Glutamatergic neuron (in vitro differentiated cells): ENCODE measurements around the gene GALNT9. TPM values are rescaled to one million over a fixed set of nuclear protein-coding genes. Genes with fewer than 3 reads are reported as not detected.

ENCODE experiments used
- DNase-seq: peaks from one replicate; pipeline ENCODE4 v3.0.0; 2022
- H3K27ac Mint-ChIP-seq: one replicate; pipeline ENCODE4 v1.8.0; 2020; ENCODE audit warnings: mild to moderate bottlenecking, mixed read lengths, inconsistent platforms; ENCODE audit not compliant: unreplicated experiment
- H3K27me3 Mint-ChIP-seq: one replicate; pipeline ENCODE4 v1.8.0; 2020; ENCODE audit warnings: mild to moderate bottlenecking, moderate library complexity, mixed read lengths, inconsistent platforms; ENCODE audit not compliant: unreplicated experiment
- H3K36me3 Mint-ChIP-seq: one replicate; pipeline ENCODE4 v1.8.0; 2020; ENCODE audit warnings: mild to moderate bottlenecking, mixed read lengths, inconsistent platforms; ENCODE audit not compliant: unreplicated experiment
- H3K4me1 Mint-ChIP-seq: one replicate; pipeline ENCODE4 v1.8.0; 2020; ENCODE audit warnings: mild to moderate bottlenecking, low read depth, mixed read lengths, inconsistent platforms; ENCODE audit not compliant: unreplicated experiment
- H3K4me3 Mint-ChIP-seq: one replicate; pipeline ENCODE4 v1.8.0; 2020; ENCODE audit warnings: mild to moderate bottlenecking, mixed read lengths, inconsistent platforms; ENCODE audit not compliant: unreplicated experiment
- H3K9me3 Mint-ChIP-seq: one replicate; pipeline ENCODE4 v1.8.0; 2020; ENCODE audit warnings: mild to moderate bottlenecking, moderate library complexity, mixed read lengths, inconsistent platforms; ENCODE audit not compliant: unreplicated experiment
- total RNA-seq: library from RNA; stranded (reverse); fragmentation: NEBNext Ultra II Directional; extraction: Animal tissue kit (Norgen Biotek cat#: 25700); gene quantifications from one replicate; pipeline ENCODE4 v1.2.1, GENCODE V29; 2021; ENCODE audit not compliant: unreplicated experiment
- TF ChIP-seq, protein P1 (sequence below): fragments of 200-600 bp; sonication (generic); IDR thresholded peaks from one replicate; pipeline ENCODE4 v1.5.0; 2021; ENCODE audit not compliant: partially characterized antibody, unreplicated experiment

Gene GALNT9
- total RNA-seq, 1 donor from 2014 or later: 13.7 TPM

DNA sequence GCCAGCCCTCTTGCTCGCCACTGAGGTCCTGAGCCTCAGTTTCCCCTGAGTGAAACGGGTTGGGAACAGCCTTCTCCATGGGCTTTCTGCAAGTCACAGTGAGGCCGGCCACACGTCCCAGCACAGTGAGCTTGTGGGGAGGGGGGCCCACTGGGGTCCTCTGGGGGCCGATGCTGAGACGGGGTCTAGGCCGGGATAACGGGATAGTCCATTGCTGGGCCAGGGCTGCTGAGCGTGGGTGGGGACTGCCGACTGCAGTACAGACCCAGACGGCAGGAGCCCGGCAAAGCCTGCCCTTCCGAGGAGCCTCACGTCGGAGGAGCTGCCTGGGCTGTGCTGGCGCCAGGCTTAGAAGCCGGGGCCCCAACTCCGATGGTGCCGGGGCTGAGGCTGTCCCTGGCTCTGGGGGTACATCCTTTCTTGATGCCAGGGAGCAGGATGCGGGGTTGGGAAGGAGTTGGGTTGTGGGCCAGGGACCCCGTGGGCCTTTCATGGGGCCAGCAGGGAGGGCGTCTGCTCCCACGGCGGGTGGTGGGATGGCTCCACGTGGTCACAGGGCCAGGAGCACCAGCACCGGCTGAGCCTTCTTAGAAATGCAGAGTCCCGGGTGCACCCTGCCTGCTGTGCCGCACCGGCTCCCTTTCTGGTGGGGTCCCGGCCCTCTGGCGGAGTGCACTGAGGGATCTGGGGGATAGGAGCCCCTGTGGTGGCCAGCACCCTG is 160.9 kb downstream of the GALNT9 start:
- peak; percentile 12 for DNase-seq
- Mint-ChIP-seq H3K9me3 (peaks cover 9% of the 10 kb centered on the region), H3K4me3 (no peak overlapping the region), H3K36me3 (no peaks in the 10 kb centered on the region), H3K27me3 (no peaks in the 10 kb centered on the region), H3K27ac (no peak overlapping the region), H3K4me1 (no peaks in the 10 kb centered on the region)
- TF ChIP-seq, protein P1, sequence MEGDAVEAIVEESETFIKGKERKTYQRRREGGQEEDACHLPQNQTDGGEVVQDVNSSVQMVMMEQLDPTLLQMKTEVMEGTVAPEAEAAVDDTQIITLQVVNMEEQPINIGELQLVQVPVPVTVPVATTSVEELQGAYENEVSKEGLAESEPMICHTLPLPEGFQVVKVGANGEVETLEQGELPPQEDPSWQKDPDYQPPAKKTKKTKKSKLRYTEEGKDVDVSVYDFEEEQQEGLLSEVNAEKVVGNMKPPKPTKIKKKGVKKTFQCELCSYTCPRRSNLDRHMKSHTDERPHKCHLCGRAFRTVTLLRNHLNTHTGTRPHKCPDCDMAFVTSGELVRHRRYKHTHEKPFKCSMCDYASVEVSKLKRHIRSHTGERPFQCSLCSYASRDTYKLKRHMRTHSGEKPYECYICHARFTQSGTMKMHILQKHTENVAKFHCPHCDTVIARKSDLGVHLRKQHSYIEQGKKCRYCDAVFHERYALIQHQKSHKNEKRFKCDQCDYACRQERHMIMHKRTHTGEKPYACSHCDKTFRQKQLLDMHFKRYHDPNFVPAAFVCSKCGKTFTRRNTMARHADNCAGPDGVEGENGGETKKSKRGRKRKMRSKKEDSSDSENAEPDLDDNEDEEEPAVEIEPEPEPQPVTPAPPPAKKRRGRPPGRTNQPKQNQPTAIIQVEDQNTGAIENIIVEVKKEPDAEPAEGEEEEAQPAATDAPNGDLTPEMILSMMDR: no peak

DNA sequence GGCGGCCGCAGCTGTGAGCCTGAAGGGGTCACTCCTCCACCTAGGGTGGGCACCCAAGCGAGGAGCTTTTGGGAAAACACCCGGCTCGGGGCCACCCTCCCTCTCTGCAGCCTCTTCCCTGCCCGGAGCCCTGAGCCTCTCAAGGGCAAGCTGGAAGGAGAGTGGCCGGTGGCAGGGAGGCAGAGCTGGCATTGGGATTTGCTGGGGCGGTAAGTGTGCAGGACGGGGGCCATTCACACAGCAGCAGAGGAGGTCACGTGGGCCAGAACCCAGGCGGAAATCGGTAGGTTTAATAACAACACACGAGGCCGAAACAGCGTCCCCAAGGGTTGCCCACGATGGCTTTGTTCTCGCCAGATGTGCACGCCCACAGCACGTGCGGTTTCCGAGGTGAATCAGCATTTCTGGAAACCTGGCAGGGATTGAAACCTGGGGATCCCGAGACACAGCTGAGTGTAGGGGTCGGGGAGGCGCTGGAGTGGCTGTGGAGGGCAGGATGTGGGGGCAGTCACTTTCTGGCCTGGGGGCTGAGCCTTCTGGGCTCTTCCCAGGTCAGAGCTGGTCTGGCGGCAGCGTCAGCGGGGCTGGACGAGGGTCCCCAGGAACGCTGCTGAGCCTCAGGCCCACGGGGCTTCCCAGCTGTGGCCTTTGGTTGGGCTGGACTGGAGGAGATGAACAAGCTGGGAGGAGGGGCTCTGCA is 161.6 kb downstream of the GALNT9 start:
- DNase-seq: peak; percentile 9
- Mint-ChIP-seq H3K4me3 (no peak overlapping the region), H3K27ac (no peak overlapping the region), H3K27me3 (no peaks in the 10 kb centered on the region), H3K9me3 (peaks cover 7% of the 10 kb centered on the region), H3K36me3 (no peaks in the 10 kb centered on the region), H3K4me1 (no peaks in the 10 kb centered on the region)
- TF ChIP-seq, protein P1: no peak

DNA sequence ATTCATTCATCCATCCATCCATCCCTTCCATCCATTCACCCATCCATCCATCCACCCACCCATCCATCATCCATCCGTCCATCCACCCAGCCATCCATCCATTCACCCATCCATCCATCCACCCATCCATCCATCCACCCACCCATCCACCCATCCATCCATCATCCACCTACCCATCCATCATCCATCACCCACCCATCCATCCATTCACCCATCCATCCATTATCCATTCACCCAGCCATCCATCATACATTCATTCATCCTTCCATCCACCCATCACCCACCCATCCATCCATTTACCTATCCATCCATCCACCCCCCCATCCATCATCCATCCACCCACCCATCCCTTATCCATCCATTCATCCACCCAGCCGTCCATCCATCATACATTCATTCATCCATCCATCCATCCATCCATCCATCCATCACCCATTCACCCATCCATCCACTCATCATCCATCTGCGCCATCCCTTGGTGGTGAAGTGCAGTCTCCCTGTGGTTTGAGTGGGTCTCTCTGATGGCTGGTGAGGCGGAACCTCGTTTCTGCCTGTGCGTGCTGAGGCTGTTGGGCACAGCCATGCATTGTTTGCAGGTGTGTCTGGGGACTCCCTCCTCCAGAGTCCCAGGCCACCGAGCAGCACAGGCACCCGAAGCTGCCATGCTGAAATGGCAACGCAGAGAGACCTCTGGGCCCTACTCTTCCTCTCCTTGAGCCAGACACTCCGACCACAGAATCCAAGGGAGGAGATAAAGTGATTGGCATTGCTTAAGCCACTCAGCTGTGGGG is 162.4 kb downstream of the GALNT9 start:
- no peak for DNase-seq
- Mint-ChIP-seq H3K4me3 (no peak overlapping the region), H3K36me3 (no peaks in the 10 kb centered on the region), H3K27ac (no peak overlapping the region), H3K27me3 (no peaks in the 10 kb centered on the region), H3K4me1 (no peaks in the 10 kb centered on the region), H3K9me3 (peaks cover 7% of the 10 kb centered on the region)
- TF ChIP-seq, protein P1: no peak

DNA sequence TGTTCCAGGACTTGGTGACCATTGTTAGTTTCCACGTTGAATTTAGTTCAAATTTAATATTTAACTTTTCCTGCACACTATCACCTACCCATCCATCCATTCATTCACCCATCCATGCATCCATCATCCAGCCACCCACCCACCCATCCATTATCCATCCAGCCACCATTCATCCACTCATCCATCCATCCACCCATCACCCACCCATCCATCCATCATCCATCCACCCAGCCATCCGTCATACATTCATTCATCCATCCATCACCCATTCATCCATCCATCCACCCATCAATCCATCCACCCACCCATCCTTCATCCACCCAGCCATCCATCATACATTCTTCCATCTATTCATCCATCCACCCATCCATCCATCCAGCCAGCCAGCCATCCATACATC is 163.3 kb downstream of the GALNT9 start:
- H3K4me1 Mint-ChIP-seq: no peaks in the 10 kb centered on the region
- peaks cover 2% of the 10 kb centered on the region for H3K27me3 Mint-ChIP-seq
- H3K4me3 Mint-ChIP-seq: no peak overlapping the region
- H3K27ac Mint-ChIP-seq: no peak overlapping the region
- TF ChIP-seq, protein P1: no peak
- H3K9me3 Mint-ChIP-seq: peaks cover 7% of the 10 kb centered on the region
- DNase-seq: no peak
- no peaks in the 10 kb centered on the region for H3K36me3 Mint-ChIP-seq
